Activated T-helper 1 cell treated with anti-CD3 and anti-CD28 coated beads, Interleukin-12 subunit alpha, Interleukin-12 subunit beta, Interleukin-2, Interleukin-4 antibody, amounts not matched to agents 30 ng/mL and 10 ng/mL and 1 ng/mL, durations not matched to agents 14 hours and 24 hours and 36 hours (primary cell): Measurements from ENCODE around the gene MAP7D2. TPM values are rescaled to one million over a fixed set of nuclear protein-coding genes. Genes with fewer than 3 reads are reported as not detected.

Experiments
- DNase-seq: peaks from one replicate; pipeline ENCODE4 v3.0.0; 2021; ENCODE audit warnings: low spot score
- H3K27ac Mint-ChIP-seq: one replicate; pipeline ENCODE4 v1.8.0; 2021; ENCODE audit warnings: mild to moderate bottlenecking, mixed read lengths
- H3K27me3 Mint-ChIP-seq: one replicate; pipeline ENCODE4 v1.8.0; 2022; ENCODE audit warnings: mild to moderate bottlenecking, moderate library complexity, mixed read lengths; ENCODE audit not compliant: insufficient read depth
- H3K36me3 Mint-ChIP-seq: one replicate; pipeline ENCODE4 v1.8.0; 2021; ENCODE audit warnings: low read depth, mixed read lengths
- H3K4me1 Mint-ChIP-seq: one replicate; pipeline ENCODE4 v1.8.0; 2021; ENCODE audit warnings: low read depth, mixed read lengths
- H3K4me3 Mint-ChIP-seq: one replicate; pipeline ENCODE4 v1.8.0; 2021; ENCODE audit warnings: mild to moderate bottlenecking, moderate library complexity, mixed read lengths
- H3K9me3 Mint-ChIP-seq: one replicate; pipeline ENCODE4 v1.8.0; 2021; ENCODE audit warnings: mixed read lengths
- intact Hi-C: fragments of 100-400 bp; cut with micrococcal nuclease; formaldehyde crosslinking; loops from one replicate; pipeline ENCODE4 v1.15.1; 2024
- total RNA-seq: library from RNA; stranded (reverse); gene quantifications from 2 replicates; pipeline ENCODE4 v1.2.3, GENCODE V29; 2022

The MAP7D2 gene
- total RNA-seq, 1 donor from 2014 or later: 0.39 TPM

- Mint-ChIP-seq H3K27me3 (peaks cover 6% of the 10 kb centered on the region), H3K36me3 (no peaks in the 10 kb centered on the region), H3K9me3 (no peaks in the 10 kb centered on the region), H3K4me1 (no peaks in the 10 kb centered on the region), H3K27ac (no peak overlapping the region), H3K4me3 (no peak overlapping the region)
- intact Hi-C loops: no loop called here
- no peak for DNase-seq
Measured at GRCh38 chrX:20091499-20091898, 25.2 kb downstream of the MAP7D2 start.

DNA sequence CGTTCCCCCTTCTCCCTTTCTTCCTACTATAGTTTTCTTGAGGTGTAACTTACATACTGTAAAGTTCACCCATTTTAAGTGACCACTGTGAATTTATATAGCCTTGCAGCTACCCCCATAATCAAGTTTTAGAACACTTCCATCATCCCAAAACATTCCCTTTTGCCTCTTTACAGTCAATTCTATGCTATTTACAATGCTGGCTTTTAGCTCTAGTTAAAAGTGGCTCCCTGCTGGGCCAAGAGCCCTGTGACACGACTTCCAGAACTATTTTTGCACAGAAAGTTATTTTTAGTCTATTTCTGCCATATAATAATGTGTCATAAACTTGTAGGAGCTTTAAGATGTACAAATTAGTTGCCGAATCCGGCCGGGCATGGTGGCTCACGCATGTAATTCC, 26.9 kb downstream of the MAP7D2 start:
- no peak for DNase-seq
- peaks cover 6% of the 10 kb centered on the region for H3K27me3 Mint-ChIP-seq
- intact Hi-C loops: no loop called here
- no peak overlapping the region for H3K4me3 Mint-ChIP-seq
- no peak overlapping the region for H3K27ac Mint-ChIP-seq
- H3K36me3 Mint-ChIP-seq: no peaks in the 10 kb centered on the region
- no peaks in the 10 kb centered on the region for H3K4me1 Mint-ChIP-seq
- no peaks in the 10 kb centered on the region for H3K9me3 Mint-ChIP-seq

- no peak for DNase-seq
- H3K4me3 Mint-ChIP-seq: no peak overlapping the region
- H3K9me3 Mint-ChIP-seq: no peaks in the 10 kb centered on the region
- no peak overlapping the region for H3K27ac Mint-ChIP-seq
- H3K27me3 Mint-ChIP-seq: no peaks in the 10 kb centered on the region
- intact Hi-C loops: no loop called here
- no peaks in the 10 kb centered on the region for H3K36me3 Mint-ChIP-seq
- H3K4me1 Mint-ChIP-seq: no peaks in the 10 kb centered on the region
Measured at GRCh38 chrX:20080277-20080676, 36.4 kb downstream of the MAP7D2 start.

DNA sequence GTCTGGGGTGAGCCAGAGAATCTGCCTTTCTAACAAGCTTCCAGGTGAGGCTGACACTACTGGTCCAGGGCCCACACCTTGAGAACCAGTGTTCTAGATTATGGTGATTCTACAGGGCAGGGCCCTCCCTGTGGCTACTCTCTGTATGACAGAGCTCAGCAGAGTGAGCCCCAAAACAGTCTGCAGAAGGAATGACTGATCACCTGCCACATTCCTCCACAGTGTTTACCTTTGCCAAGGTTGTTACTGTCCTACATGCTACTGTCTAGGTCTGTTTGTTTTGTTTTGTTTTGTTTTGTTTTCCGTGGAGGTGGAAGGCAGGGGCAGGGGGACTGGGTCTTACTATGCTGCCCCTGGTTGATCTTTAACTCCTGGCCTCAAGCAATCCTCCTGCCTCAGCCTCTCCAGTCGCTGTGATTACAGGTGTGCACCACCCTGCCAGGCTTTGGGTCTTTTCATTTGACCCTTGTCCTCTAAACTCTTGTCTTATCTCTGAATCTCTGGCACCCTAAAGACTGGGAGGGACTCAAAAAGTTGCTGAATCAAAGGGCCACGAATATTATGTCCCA, 45.1 kb downstream of the MAP7D2 start:
- Mint-ChIP-seq H3K27me3 (peaks cover 4% of the 10 kb centered on the region), H3K9me3 (no peaks in the 10 kb centered on the region), H3K36me3 (no peaks in the 10 kb centered on the region), H3K4me3 (no peak overlapping the region), H3K4me1 (no peaks in the 10 kb centered on the region), H3K27ac (no peak overlapping the region)
- DNase-seq: no peak
- intact Hi-C loops: no loop called here

- H3K9me3 Mint-ChIP-seq: no peaks in the 10 kb centered on the region
Measured at GRCh38 chrX:20067709-20068561, 48.8 kb downstream of the MAP7D2 start.

GRCh38 chrX:20066968-20067708, 49.6 kb downstream of the MAP7D2 start:
- no peaks in the 10 kb centered on the region for H3K4me1 Mint-ChIP-seq
- intact Hi-C loops: loop anchor here (1.0 to 5.0 kb wide), 5 partner anchors 76 to 695 kb away; partner anchors contain the start of gene BCLAF3
- no peak overlapping the region for H3K27ac Mint-ChIP-seq
- H3K9me3 Mint-ChIP-seq: no peaks in the 10 kb centered on the region
- H3K36me3 Mint-ChIP-seq: no peaks in the 10 kb centered on the region
- DNase-seq: no peak
- peaks cover 5% of the 10 kb centered on the region for H3K27me3 Mint-ChIP-seq
- H3K4me3 Mint-ChIP-seq: no peak overlapping the region

More at GRCh38 chrX:20067709-20068561, 48.8 kb downstream of the MAP7D2 start:
- intact Hi-C loops: loop anchor here (1.0 to 5.0 kb wide), 5 partner anchors 77 to 696 kb away; partner anchors contain the start of gene BCLAF3
- Mint-ChIP-seq H3K27me3 (peaks cover 4% of the 10 kb centered on the region), H3K4me1 (no peaks in the 10 kb centered on the region), H3K36me3 (no peaks in the 10 kb centered on the region), H3K27ac (no peak overlapping the region), H3K4me3 (no peak overlapping the region)
- no peak for DNase-seq

DNA sequence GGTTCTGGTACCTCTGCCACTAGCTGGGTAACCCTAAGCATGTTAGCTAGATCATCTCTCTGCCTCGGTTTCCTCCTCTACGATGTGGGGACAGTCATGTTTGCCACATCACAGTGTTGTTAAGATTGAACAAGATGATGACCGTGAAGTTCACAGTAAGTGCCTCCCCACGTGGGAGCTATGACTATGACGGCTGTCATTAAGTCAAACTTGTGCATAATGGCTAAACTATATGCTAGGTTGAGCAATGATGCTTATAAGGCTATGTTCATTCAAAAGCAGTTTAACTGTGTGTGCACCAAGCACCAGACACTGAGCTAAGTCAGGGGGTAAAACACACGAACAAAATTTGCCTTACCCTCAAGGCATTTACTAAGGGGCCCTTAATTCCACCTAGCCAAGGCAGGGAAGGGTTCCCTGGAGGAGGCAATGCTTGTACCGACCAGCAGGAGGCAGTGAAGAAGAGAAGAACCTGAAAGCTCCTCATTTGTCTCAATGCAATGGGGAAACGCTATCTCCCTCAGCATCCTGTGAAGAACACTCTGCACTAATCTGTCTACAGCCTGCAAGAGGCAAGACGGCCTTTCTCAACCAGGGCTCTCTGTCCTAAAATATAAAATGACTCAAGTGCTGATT, 52.9 kb downstream of the MAP7D2 start:
- Mint-ChIP-seq H3K27ac (no peak overlapping the region), H3K27me3 (peaks cover 3% of the 10 kb centered on the region), H3K36me3 (no peaks in the 10 kb centered on the region), H3K9me3 (no peaks in the 10 kb centered on the region), H3K4me1 (peaks cover 8% of the 10 kb centered on the region), H3K4me3 (no peak overlapping the region)
- intact Hi-C loops: no loop called here
- no peak for DNase-seq

DNA sequence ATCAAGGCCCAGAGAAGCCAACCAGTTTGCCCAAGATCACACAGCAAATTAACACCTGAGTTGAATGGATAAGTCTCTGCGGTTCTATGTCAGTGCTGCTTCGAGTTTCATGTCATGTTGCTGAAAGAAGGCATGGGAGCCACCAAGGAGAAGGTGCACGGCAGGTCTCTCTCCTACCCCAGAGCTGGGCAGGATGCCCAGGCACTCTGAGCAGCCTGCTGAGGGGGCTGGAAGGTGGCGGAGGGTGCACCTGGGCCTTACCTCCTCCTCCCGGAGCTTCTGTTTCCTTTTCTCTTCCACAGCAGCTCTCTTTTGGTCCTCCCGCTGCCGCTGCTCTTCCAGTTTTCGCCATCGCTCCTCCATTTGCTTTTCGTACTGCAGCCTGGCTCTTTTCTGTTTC, 53.6 kb downstream of the MAP7D2 start:
- Mint-ChIP-seq H3K4me3 (no peak overlapping the region), H3K9me3 (no peaks in the 10 kb centered on the region)
- intact Hi-C loops: no loop called here

DNA sequence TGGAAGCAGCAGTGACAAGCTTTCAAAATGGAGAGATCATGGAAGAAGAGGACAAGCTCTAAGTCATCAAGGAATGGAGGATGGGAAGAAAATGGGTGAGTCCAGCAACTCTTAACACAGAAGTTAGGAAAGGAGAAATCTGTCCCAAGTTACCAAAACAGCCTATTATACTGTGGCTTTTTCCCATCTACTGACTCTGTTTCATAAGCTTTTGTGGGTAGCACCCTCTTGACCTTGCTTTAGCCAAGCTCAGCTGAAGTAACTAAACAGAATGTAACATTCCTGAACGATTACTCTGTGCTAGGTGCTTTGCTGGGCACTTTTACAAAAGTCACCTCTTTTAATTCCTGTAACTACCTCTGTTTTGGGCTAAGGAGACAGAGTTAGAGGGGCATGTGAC, 54.9 kb downstream of the MAP7D2 start:
- H3K27me3 Mint-ChIP-seq: peaks cover 1% of the 10 kb centered on the region
- peaks cover 8% of the 10 kb centered on the region for H3K4me1 Mint-ChIP-seq
- H3K36me3 Mint-ChIP-seq: no peaks in the 10 kb centered on the region
- H3K9me3 Mint-ChIP-seq: no peaks in the 10 kb centered on the region
- no peak overlapping the region for H3K27ac Mint-ChIP-seq
- H3K4me3 Mint-ChIP-seq: no peak overlapping the region
- intact Hi-C loops: no loop called here
- no peak for DNase-seq

More for the DNA sequence above, 53.6 kb downstream of the MAP7D2 start:
- Mint-ChIP-seq H3K4me1 (peaks cover 8% of the 10 kb centered on the region), H3K27me3 (peaks cover 1% of the 10 kb centered on the region), H3K27ac (no peak overlapping the region), H3K36me3 (no peaks in the 10 kb centered on the region)
- DNase-seq: no peak

GRCh38 chrX:20060961-20061748, 55.6 kb downstream of the MAP7D2 start:
- H3K4me3 Mint-ChIP-seq: no peak overlapping the region
- no peak overlapping the region for H3K27ac Mint-ChIP-seq
- peaks cover 1% of the 10 kb centered on the region for H3K27me3 Mint-ChIP-seq
- H3K36me3 Mint-ChIP-seq: no peaks in the 10 kb centered on the region
- no peaks in the 10 kb centered on the region for H3K9me3 Mint-ChIP-seq
- no peak for DNase-seq
- intact Hi-C loops: no loop called here
- peaks cover 8% of the 10 kb centered on the region for H3K4me1 Mint-ChIP-seq

- H3K27me3 Mint-ChIP-seq: peaks cover 1% of the 10 kb centered on the region
- no peak for DNase-seq
- H3K4me3 Mint-ChIP-seq: no peak overlapping the region
- H3K27ac Mint-ChIP-seq: no peak overlapping the region
- intact Hi-C loops: no loop called here
- no peaks in the 10 kb centered on the region for H3K9me3 Mint-ChIP-seq
- no peaks in the 10 kb centered on the region for H3K36me3 Mint-ChIP-seq
- peaks cover 8% of the 10 kb centered on the region for H3K4me1 Mint-ChIP-seq
Measured at GRCh38 chrX:20059467-20060128, 57.1 kb downstream of the MAP7D2 start.

GRCh38 chrX:20057479-20057878, 59.2 kb downstream of the MAP7D2 start:
- Mint-ChIP-seq H3K27me3 (peaks cover under 1% of the 10 kb centered on the region), H3K4me1 (peaks cover 8% of the 10 kb centered on the region), H3K9me3 (no peaks in the 10 kb centered on the region), H3K36me3 (no peaks in the 10 kb centered on the region), H3K4me3 (no peak overlapping the region), H3K27ac (no peak overlapping the region)
- DNase-seq: no peak
- intact Hi-C loops: no loop called here
